ENCODE results near the gene GFOD2.

DNA sequence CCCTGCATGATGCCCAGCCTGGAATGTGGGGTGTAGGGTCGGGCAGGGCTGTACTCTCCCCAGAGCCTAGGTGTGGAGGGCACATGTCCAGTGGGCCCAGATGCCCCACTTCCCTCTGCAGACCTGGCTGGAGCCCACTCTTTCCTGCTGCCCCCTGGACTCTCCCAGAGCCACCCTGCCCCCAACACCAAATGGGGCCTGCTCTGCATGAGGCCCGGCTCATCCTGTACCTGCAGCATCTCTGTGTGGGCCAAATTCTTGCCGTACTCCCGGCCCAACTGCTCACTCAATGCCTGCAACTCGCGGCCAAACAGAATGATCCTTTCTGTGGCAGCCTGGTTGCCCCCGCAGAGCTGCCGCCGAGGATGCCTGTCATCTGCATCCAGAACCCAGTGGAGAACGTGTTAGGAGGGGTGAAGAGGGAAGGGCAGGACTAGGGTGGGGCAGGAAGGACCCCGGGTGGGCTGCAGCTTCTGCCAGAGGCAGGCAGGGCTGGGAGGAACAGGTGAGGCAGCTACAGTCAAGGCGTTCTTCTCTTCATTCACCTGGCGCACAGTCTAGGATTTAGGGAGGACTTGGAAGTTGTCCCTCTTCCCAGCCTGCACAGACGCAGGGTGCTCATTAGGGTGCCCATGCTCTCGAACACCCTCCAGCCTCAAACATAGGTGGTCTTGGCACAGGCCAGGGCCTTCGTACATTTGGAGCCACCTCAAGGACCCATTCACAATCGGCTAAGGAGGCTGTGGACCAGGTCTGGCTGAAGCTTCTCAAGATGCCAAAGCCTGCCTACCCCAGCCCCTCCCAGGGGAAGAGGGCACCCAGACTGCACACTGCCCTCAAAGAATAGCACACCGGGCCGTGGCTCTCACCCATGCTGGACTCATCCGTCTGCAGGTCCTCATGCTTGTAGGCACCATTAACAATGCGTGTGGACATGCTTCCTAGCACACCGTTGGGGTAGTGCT is 8.7 kb upstream of the GFOD2 start:
- TF ChIP-seq, protein P1, sequence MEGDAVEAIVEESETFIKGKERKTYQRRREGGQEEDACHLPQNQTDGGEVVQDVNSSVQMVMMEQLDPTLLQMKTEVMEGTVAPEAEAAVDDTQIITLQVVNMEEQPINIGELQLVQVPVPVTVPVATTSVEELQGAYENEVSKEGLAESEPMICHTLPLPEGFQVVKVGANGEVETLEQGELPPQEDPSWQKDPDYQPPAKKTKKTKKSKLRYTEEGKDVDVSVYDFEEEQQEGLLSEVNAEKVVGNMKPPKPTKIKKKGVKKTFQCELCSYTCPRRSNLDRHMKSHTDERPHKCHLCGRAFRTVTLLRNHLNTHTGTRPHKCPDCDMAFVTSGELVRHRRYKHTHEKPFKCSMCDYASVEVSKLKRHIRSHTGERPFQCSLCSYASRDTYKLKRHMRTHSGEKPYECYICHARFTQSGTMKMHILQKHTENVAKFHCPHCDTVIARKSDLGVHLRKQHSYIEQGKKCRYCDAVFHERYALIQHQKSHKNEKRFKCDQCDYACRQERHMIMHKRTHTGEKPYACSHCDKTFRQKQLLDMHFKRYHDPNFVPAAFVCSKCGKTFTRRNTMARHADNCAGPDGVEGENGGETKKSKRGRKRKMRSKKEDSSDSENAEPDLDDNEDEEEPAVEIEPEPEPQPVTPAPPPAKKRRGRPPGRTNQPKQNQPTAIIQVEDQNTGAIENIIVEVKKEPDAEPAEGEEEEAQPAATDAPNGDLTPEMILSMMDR (IDR thresholded peaks at IDR 0.05) = no peak
- no peak for TF ChIP-seq POLR2A (IDR thresholded peaks at IDR 0.05)
